NCI-H1436 treated with DMSO at 0.1 percent for 48 hours (cell line): ENCODE results near the gene GRIK2.

ENCODE experiments used
- DNase-seq: peaks from one replicate; lab custom pipeline; 2025; lab: John Stamatoyannopoulos, UW

GRIK2 gene

GRCh38 chr6:101716810-101717209 is 323.3 kb downstream of the GRIK2 start:
- DNase-seq = no peak

- DNase-seq = no peak
Observed at GRCh38 chr6:101719521-101719920, 326.0 kb downstream of the GRIK2 start.

- no peak for DNase-seq
Observed at GRCh38 chr6:101722471-101722870, 329.0 kb downstream of the GRIK2 start.

GRCh38 chr6:101722991-101723579 is 329.6 kb downstream of the GRIK2 start:
- no peak for DNase-seq

- DNase-seq = no peak
Observed at GRCh38 chr6:101728388-101728787, 334.9 kb downstream of the GRIK2 start.

- DNase-seq = no peak
Observed at GRCh38 chr6:101728956-101729355, 335.4 kb downstream of the GRIK2 start.

GRCh38 chr6:101730954-101731353 is 337.4 kb downstream of the GRIK2 start:
- DNase-seq = no peak

GRCh38 chr6:101733899-101734298 is 340.4 kb downstream of the GRIK2 start:
- no peak for DNase-seq

- no peak for DNase-seq
Observed at GRCh38 chr6:101738481-101738880, 345.0 kb downstream of the GRIK2 start.

- no peak for DNase-seq
Observed at GRCh38 chr6:101740631-101741030, 347.1 kb downstream of the GRIK2 start.

GRCh38 chr6:101741474-101742171 is 348.1 kb downstream of the GRIK2 start:
- no peak for DNase-seq

- no peak for DNase-seq
Observed at GRCh38 chr6:101747160-101747559, 353.7 kb downstream of the GRIK2 start.

- no peak for DNase-seq
Observed at GRCh38 chr6:101747716-101748115, 354.2 kb downstream of the GRIK2 start.

GRCh38 chr6:101755931-101756330 is 362.4 kb downstream of the GRIK2 start:
- DNase-seq = no peak

- DNase-seq = no peak
Observed at GRCh38 chr6:101758368-101758767, 364.9 kb downstream of the GRIK2 start.

- DNase-seq = no peak
Observed at GRCh38 chr6:101760843-101761621, 367.5 kb downstream of the GRIK2 start.

GRCh38 chr6:101762851-101763250 is 369.3 kb downstream of the GRIK2 start:
- DNase-seq = no peak

- DNase-seq = no peak
Observed at GRCh38 chr6:101765281-101765680, 371.8 kb downstream of the GRIK2 start.

- no peak for DNase-seq
Observed at GRCh38 chr6:101770116-101770515, 376.6 kb downstream of the GRIK2 start.

GRCh38 chr6:101776919-101777350 is 383.4 kb downstream of the GRIK2 start:
- no peak for DNase-seq

GRCh38 chr6:101777646-101778045 is 384.1 kb downstream of the GRIK2 start:
- DNase-seq = no peak

GRCh38 chr6:101779051-101779844 is 385.7 kb downstream of the GRIK2 start:
- DNase-seq = no peak
